Right lobe of liver (tissue), 6 donors: ENCODE results near the gene CLP1. TPM values are rescaled to one million over a fixed set of nuclear protein-coding genes. Genes with fewer than 3 reads are reported as not detected.

Experiments
- ATAC-seq, 4 donors: fragments of 200-7000 bp; cut with Tn5 transposase; one replicate each; pipeline ENCODE4 v1.9.1; 2020; ENCODE audit warnings: mild to moderate bottlenecking in 4 of 4, moderate library complexity in 4 of 4
- DNase-seq, 3 donors: peaks; one replicate each; pipeline ENCODE4 v3.0.0-alpha.2; 2020
- H3K27ac ChIP-seq, 3 donors: fragments of 200-600 bp; one replicate each; pipeline ENCODE4 v1.8.0; 2022
- H3K27me3 ChIP-seq, 2 donors: fragments of 200-600 bp; one replicate each; pipeline ENCODE4 v1.8.0; 2022
- H3K36me3 ChIP-seq, 4 donors: fragments of 200-600 bp; sonication (generic) in 1 of 4; one replicate each; pipeline versions ENCODE4 v1.5.1 to v1.8.0; 2017 to 2022; ENCODE audit warnings: control low read depth in 1 of 4
- H3K4me1 ChIP-seq, 4 donors: fragments of 200-600 bp; sonication (generic) in 1 of 4; one replicate each; pipeline versions ENCODE4 v1.5.1 to v1.8.0; 2017 to 2022; ENCODE audit warnings: control low read depth in 1 of 4
- H3K4me3 ChIP-seq, 3 donors: fragments of 200-600 bp; one replicate each; pipeline ENCODE4 v1.8.0; 2022
- H3K9me3 ChIP-seq, 4 donors: fragments of 200-600 bp; sonication (generic) in 1 of 4; one replicate each; pipeline versions ENCODE4 v1.5.1 to v1.8.0; 2017 to 2022; ENCODE audit warnings: control low read depth in 1 of 4
- POLR2A ChIP-seq: fragments of 450-650 bp; IDR thresholded peaks from one replicate; pipeline ENCODE4 v1.6.1; 2017; ENCODE audit warnings: antibody characterized with exemption, mild to moderate bottlenecking
- WGBS: methylation state at CpG from one replicate; pipeline ENCODE4 v1.1.6; 2018; ENCODE audit warnings: low coverage, low lambda C conversion rate; ENCODE audit not compliant: insufficient coverage; ENCODE audit errors: missing lambda C conversion rate; 5-methylcytosine and 5-hydroxymethylcytosine counted together
- intact Hi-C, 2 donors: fragments of 100-400 bp; cut with DNase I; formaldehyde crosslinking; loops; one replicate each; pipeline versions ENCODE4 v1.11.2 to v1.14.1; 2022
- total RNA-seq, 6 experiments: library from RNA; depleted of rRNA in 2 of 6; stranded (reverse); fragments of >200 nt in 2 of 6; fragmentation: NEBNext Ultra II Directional in 3 of 6; extraction: Animal tissue kit (Norgen Biotek cat#: 25700) in 3 of 6; gene quantifications; one replicate each; pipeline versions ENCODE4 v1.1.0 to v1.2.4, GENCODE V29; 2016 to 2023
- TF ChIP-seq, protein P1 (sequence below), 4 donors: fragments of 200-600 bp in 3 of 4; fragments of 450-650 bp in 1 of 4; IDR thresholded peaks; one replicate each; pipeline versions ENCODE4 v1.5.1 to v1.8.0; 2016 to 2022; ENCODE audit warnings: antibody characterized with exemption in 4 of 4, mild to moderate bottlenecking in 2 of 4
- donor health status: DM: no; HTN: yes; CAD: no.
- donor health status: DM: no; HTN: no; CAD: no.
- donor health status: DM: no; HTN: no; CAD: no.
- donor health status: DM: no; HTN: yes; CAD: no.
- donor health status: DM: no; HTN: yes; CAD: no.

CLP1 gene
- total RNA-seq, 6 experiments from 2014 or later: 5.6 to 9.2 (median 6.8) TPM

GRCh38 chr11:57638005-57638781 is 19.4 kb upstream of the CLP1 start:
- ATAC-seq (peak; percentile 35 to 48 (median 42)), DNase-seq (peak in 1 of 3 donors; percentile 55)
- H3K27me3 ChIP-seq: no peaks in the 10 kb centered on the region
- H3K4me3 ChIP-seq: peak overlapping the region; percentile 51 to 64 (median 59)
- intact Hi-C loops: no loop called here
- peak overlapping the region; percentile 62 to 71 (median 62) for H3K27ac ChIP-seq
- H3K36me3 ChIP-seq: no peaks in the 10 kb centered on the region
- peaks cover 0 to 25% (median 8%) of the 10 kb centered on the region in 4 donors for H3K4me1 ChIP-seq
- H3K9me3 ChIP-seq: no peaks in the 10 kb centered on the region
- no peak for TF ChIP-seq POLR2A
- TF ChIP-seq, protein P1, sequence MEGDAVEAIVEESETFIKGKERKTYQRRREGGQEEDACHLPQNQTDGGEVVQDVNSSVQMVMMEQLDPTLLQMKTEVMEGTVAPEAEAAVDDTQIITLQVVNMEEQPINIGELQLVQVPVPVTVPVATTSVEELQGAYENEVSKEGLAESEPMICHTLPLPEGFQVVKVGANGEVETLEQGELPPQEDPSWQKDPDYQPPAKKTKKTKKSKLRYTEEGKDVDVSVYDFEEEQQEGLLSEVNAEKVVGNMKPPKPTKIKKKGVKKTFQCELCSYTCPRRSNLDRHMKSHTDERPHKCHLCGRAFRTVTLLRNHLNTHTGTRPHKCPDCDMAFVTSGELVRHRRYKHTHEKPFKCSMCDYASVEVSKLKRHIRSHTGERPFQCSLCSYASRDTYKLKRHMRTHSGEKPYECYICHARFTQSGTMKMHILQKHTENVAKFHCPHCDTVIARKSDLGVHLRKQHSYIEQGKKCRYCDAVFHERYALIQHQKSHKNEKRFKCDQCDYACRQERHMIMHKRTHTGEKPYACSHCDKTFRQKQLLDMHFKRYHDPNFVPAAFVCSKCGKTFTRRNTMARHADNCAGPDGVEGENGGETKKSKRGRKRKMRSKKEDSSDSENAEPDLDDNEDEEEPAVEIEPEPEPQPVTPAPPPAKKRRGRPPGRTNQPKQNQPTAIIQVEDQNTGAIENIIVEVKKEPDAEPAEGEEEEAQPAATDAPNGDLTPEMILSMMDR (IDR thresholded peaks at IDR 0.05): no peak
- WGBS: 17% methylated on average over 33 of the region's 47 CpGs

GRCh38 chr11:57638811-57639320 is 18.7 kb upstream of the CLP1 start:
- peaks cover 0 to 25% (median 8%) of the 10 kb centered on the region in 4 donors for H3K4me1 ChIP-seq
- WGBS: 14% methylated on average over 10 of the region's 19 CpGs
- intact Hi-C loops: no loop called here
- TF ChIP-seq, protein P1 (IDR thresholded peaks at IDR 0.05): no peak
- no peak for TF ChIP-seq POLR2A
- no peaks in the 10 kb centered on the region for H3K9me3 ChIP-seq
- H3K27ac ChIP-seq: peak overlapping the region; percentile 62 to 71 (median 62)
- ATAC-seq: peak in 1 of 4 donors; percentile 10
- H3K27me3 ChIP-seq: no peaks in the 10 kb centered on the region
- H3K4me3 ChIP-seq: peak overlapping the region; percentile 51 to 64 (median 59)
- DNase-seq: no peak
- no peaks in the 10 kb centered on the region for H3K36me3 ChIP-seq

- peak overlapping the region; percentile 10 to 53 (median 47) for H3K27ac ChIP-seq
- H3K9me3 ChIP-seq: no peaks in the 10 kb centered on the region
- peaks cover 0 to 26% (median 8%) of the 10 kb centered on the region in 4 donors for H3K4me1 ChIP-seq
- peak in 2 of 3 donors; percentile 51 to 60 for DNase-seq
- peak; percentile 32 to 56 (median 48) for ATAC-seq
- TF ChIP-seq POLR2A: no peak
- TF ChIP-seq, protein P1 (IDR thresholded peaks at IDR 0.05): peak in 1 of 4 donors; percentile 5
- peak overlapping the region; percentile 51 to 64 (median 59) for H3K4me3 ChIP-seq
- intact Hi-C loops: loop anchor here (5.0 to 10.0 kb wide), 3 partner anchors 72 to 295 kb away; partner anchors contain the start of genes RTN4RL2 (in 1 of the 2) and UBE2L6 (in 1 of the 2)
- H3K36me3 ChIP-seq: no peaks in the 10 kb centered on the region
- 14% methylated on average over 11 of the region's 15 CpGs for WGBS
- H3K27me3 ChIP-seq: no peaks in the 10 kb centered on the region
Observed at GRCh38 chr11:57639321-57640067, 18.1 kb upstream of the CLP1 start.

DNA sequence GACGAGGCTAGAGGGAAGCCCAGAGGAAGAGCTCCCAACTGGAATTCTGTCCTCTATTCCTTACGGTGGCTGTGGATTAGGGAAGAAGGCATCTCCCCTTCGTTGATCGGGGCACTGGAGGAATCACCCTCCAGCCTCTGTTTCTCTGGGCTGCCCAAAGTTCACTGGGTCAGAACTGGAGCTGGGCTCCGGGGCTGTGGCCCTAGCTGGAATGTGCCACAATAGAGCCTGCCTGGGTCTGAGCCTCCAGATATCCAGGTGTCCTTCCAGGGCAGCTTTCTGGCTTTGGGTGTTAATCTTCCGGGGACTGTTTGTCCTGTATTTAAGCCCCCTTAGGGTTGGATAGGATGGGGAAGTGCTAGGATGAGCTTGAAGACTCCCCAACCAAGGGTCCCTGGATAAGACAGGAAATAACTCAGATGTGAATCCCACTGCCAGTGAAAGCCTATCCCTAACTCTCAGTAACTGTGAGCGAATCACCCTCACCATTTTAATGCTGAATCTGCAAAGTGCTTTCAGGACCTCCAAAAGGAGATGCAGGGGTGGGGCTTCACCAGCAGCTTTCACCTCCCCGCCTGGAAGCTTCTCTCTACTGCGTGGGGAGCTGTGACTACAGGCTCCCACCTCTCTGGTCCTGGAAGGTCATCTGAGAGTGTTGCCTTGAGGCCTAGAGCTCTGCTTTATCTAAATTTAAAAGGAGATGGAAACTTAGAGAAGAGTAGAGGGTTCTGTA is 17.3 kb upstream of the CLP1 start:
- intact Hi-C loops: loop anchor here (5.0 to 10.0 kb wide), 3 partner anchors 73 to 295 kb away; partner anchors contain the start of genes RTN4RL2 (in 1 of the 2) and UBE2L6 (in 1 of the 2)
- Histone ChIP-seq H3K27ac (peak overlapping the region in 2 of 3 donors; percentile 47 to 53), H3K27me3 (no peaks in the 10 kb centered on the region), H3K4me1 (peaks cover 0 to 33% (median 8%) of the 10 kb centered on the region in 4 donors), H3K36me3 (no peaks in the 10 kb centered on the region), H3K4me3 (peak overlapping the region in 2 of 3 donors; percentile 59 to 64), H3K9me3 (no peaks in the 10 kb centered on the region)
- ATAC-seq (peak in 3 of 4 donors; percentile 6 to 31 (median 16)), DNase-seq (no peak)
- TF ChIP-seq, protein P1 (IDR thresholded peaks at IDR 0.05): no peak
- TF ChIP-seq POLR2A: no peak
- WGBS: 69% methylated on average over 5 of the region's 9 CpGs
